ENCODE data around the gene CDPF1. TPM values are rescaled to one million over a fixed set of nuclear protein-coding genes. Genes with fewer than 3 reads are reported as not detected.

The CDPF1 gene
- total RNA-seq, 1 donor from 2014 or later: 6.7 TPM

GRCh38 chr22:46275455-46276122 lies 25.5 kb upstream of the CDPF1 start:
- no peak overlapping the region for H3K27ac ChIP-seq
- no peaks in the 10 kb centered on the region for H4K20me1 ChIP-seq (ENCODE audit: low read depth)
- no peaks in the 10 kb centered on the region for H3K27me3 ChIP-seq
- no peaks in the 10 kb centered on the region for H3K9me3 ChIP-seq (ENCODE audit: low read depth)
- peaks cover 4% of the 10 kb centered on the region for H3K27me3 Mint-ChIP-seq (ENCODE audit: insufficient read depth, low read depth)
- no peaks in the 10 kb centered on the region for H3K9me3 Mint-ChIP-seq
- H3F3A ChIP-seq (ENCODE audit: low read depth): no peaks in the 10 kb centered on the region
- H3K4me1 Mint-ChIP-seq: no peaks in the 10 kb centered on the region
- no peaks in the 10 kb centered on the region for H3K4me1 ChIP-seq
- no peak for TF ChIP-seq EZH2 (IDR thresholded peaks at IDR 0.05)
- no peak for TF ChIP-seq CTCF (IDR thresholded peaks at IDR 0.05)
- TF ChIP-seq EZH2phosphoT487 (IDR thresholded peaks at IDR 0.05): no peak
- H3K4me2 ChIP-seq: no peak overlapping the region
- H3K27ac Mint-ChIP-seq: no peak overlapping the region
- DNase-seq (ENCODE audit: low spot score): no peak
- H3K9ac ChIP-seq: no peak overlapping the region
- peaks cover 23% of the 10 kb centered on the region for H3K36me3 Mint-ChIP-seq
- H3K36me3 ChIP-seq: no peaks in the 10 kb centered on the region
- no peak overlapping the region for H2AFZ ChIP-seq (replicated peaks)
- no peaks in the 10 kb centered on the region for H3K79me2 ChIP-seq (ENCODE audit: low read depth)
- no peak overlapping the region for H3K4me3 ChIP-seq
- no peak overlapping the region for H3K4me3 Mint-ChIP-seq

GRCh38 chr22:46274381-46274780 lies 24.3 kb upstream of the CDPF1 start:
- Mint-ChIP-seq H3K4me3 (no peak overlapping the region), H3K27ac (no peak overlapping the region), H3K36me3 (peaks cover 23% of the 10 kb centered on the region), H3K4me1 (peaks cover 3% of the 10 kb centered on the region), H3K27me3 (ENCODE audit: insufficient read depth, low read depth) (peaks cover 4% of the 10 kb centered on the region), H3K9me3 (no peaks in the 10 kb centered on the region)
- Histone ChIP-seq H3K36me3 (no peaks in the 10 kb centered on the region), H3K4me2 (no peak overlapping the region), H3K4me3 (no peak overlapping the region), H4K20me1 (ENCODE audit: low read depth) (no peaks in the 10 kb centered on the region), H3F3A (ENCODE audit: low read depth) (no peaks in the 10 kb centered on the region), H3K4me1 (no peaks in the 10 kb centered on the region), H3K9me3 (ENCODE audit: low read depth) (no peaks in the 10 kb centered on the region), H2AFZ (replicated peaks) (no peak overlapping the region), H3K9ac (no peak overlapping the region), H3K27ac (no peak overlapping the region), H3K27me3 (no peaks in the 10 kb centered on the region), H3K79me2 (ENCODE audit: low read depth) (no peaks in the 10 kb centered on the region)
- DNase-seq (ENCODE audit: low spot score): no peak
- TF ChIP-seq EZH2 (IDR thresholded peaks at IDR 0.05) (no peak), CTCF (IDR thresholded peaks at IDR 0.05) (no peak), EZH2phosphoT487 (IDR thresholded peaks at IDR 0.05) (no peak)

- Histone ChIP-seq H3K9ac (no peak overlapping the region), H3K4me2 (no peak overlapping the region), H3K36me3 (no peaks in the 10 kb centered on the region), H4K20me1 (ENCODE audit: low read depth) (no peaks in the 10 kb centered on the region), H3K27ac (no peak overlapping the region), H3K79me2 (ENCODE audit: low read depth) (no peaks in the 10 kb centered on the region), H3K4me1 (no peaks in the 10 kb centered on the region), H3K9me3 (ENCODE audit: low read depth) (no peaks in the 10 kb centered on the region), H3F3A (ENCODE audit: low read depth) (no peaks in the 10 kb centered on the region), H3K4me3 (no peak overlapping the region), H2AFZ (replicated peaks) (no peak overlapping the region), H3K27me3 (no peaks in the 10 kb centered on the region)
- Mint-ChIP-seq H3K9me3 (no peaks in the 10 kb centered on the region), H3K4me1 (peaks cover 6% of the 10 kb centered on the region), H3K27ac (no peak overlapping the region), H3K4me3 (no peak overlapping the region), H3K27me3 (ENCODE audit: insufficient read depth, low read depth) (peaks cover 4% of the 10 kb centered on the region), H3K36me3 (peaks cover 23% of the 10 kb centered on the region)
- TF ChIP-seq CTCF (IDR thresholded peaks at IDR 0.05) (no peak), EZH2phosphoT487 (IDR thresholded peaks at IDR 0.05) (no peak), EZH2 (IDR thresholded peaks at IDR 0.05) (no peak)
- no peak for DNase-seq (ENCODE audit: low spot score)
These were observed 23.5 kb upstream of the CDPF1 start for GRCh38 chr22:46273432-46274148.

All from neural progenitor cell (in vitro differentiated cells).